Non-pigmented ciliary epithelial cell (primary cell): ENCODE results near the gene ACSF2.

ENCODE experiments used
- DNase-seq: peaks from one replicate; pipeline ENCODE4 v3.0.0-alpha.2; 2010; ENCODE audit warnings: low read depth

ACSF2 gene

GRCh38 chr17:50440172-50440837, 14.3 kb downstream of the ACSF2 start:
- DNase-seq = no peak

- DNase-seq = no peak
Measured at GRCh38 chr17:50440838-50441829, 15.1 kb downstream of the ACSF2 start.

GRCh38 chr17:50443505-50443974, 17.5 kb downstream of the ACSF2 start:
- no peak for DNase-seq

- no peak for DNase-seq
Measured at GRCh38 chr17:50444841-50445715, 19.1 kb downstream of the ACSF2 start.

- DNase-seq = no peak
Measured at GRCh38 chr17:50445730-50446325, 19.8 kb downstream of the ACSF2 start.

- no peak for DNase-seq
Measured at GRCh38 chr17:50447870-50448595, 22.0 kb downstream of the ACSF2 start.

GRCh38 chr17:50448643-50449042, 22.6 kb downstream of the ACSF2 start:
- DNase-seq = no peak

GRCh38 chr17:50451943-50452629, 26.1 kb downstream of the ACSF2 start:
- DNase-seq = no peak

- DNase-seq = no peak
Measured at GRCh38 chr17:50452630-50453300, 26.7 kb downstream of the ACSF2 start.

- DNase-seq = no peak
Measured at GRCh38 chr17:50453901-50454300, 27.9 kb downstream of the ACSF2 start.

- no peak for DNase-seq
Measured at GRCh38 chr17:50457621-50458020, 31.6 kb downstream of the ACSF2 start.

- no peak for DNase-seq
Measured at GRCh38 chr17:50458270-50458669, 32.3 kb downstream of the ACSF2 start.

GRCh38 chr17:50458701-50459676, 33.0 kb downstream of the ACSF2 start:
- no peak for DNase-seq

- no peak for DNase-seq
Measured at GRCh38 chr17:50459756-50460155, 33.7 kb downstream of the ACSF2 start.

GRCh38 chr17:50460831-50461526, 35.0 kb downstream of the ACSF2 start:
- DNase-seq = no peak

- DNase-seq = no peak
Measured at GRCh38 chr17:50461550-50462132, 35.6 kb downstream of the ACSF2 start.

GRCh38 chr17:50462446-50462845, 36.4 kb downstream of the ACSF2 start:
- DNase-seq = no peak

GRCh38 chr17:50464121-50464520, 38.1 kb downstream of the ACSF2 start:
- DNase-seq = no peak
